ENCODE measurements around the gene C2orf66.

- TF ChIP-seq, protein P1, sequence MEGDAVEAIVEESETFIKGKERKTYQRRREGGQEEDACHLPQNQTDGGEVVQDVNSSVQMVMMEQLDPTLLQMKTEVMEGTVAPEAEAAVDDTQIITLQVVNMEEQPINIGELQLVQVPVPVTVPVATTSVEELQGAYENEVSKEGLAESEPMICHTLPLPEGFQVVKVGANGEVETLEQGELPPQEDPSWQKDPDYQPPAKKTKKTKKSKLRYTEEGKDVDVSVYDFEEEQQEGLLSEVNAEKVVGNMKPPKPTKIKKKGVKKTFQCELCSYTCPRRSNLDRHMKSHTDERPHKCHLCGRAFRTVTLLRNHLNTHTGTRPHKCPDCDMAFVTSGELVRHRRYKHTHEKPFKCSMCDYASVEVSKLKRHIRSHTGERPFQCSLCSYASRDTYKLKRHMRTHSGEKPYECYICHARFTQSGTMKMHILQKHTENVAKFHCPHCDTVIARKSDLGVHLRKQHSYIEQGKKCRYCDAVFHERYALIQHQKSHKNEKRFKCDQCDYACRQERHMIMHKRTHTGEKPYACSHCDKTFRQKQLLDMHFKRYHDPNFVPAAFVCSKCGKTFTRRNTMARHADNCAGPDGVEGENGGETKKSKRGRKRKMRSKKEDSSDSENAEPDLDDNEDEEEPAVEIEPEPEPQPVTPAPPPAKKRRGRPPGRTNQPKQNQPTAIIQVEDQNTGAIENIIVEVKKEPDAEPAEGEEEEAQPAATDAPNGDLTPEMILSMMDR (IDR thresholded peaks at IDR 0.05), result no peak
- no peak for TF ChIP-seq POLR2A (IDR thresholded peaks at IDR 0.05)
These were observed 37.1 kb upstream of the C2orf66 start for GRCh38 chr2:196846295-196846694.

Measured in stomach (tissue), 4 donors.